ENCODE measurements around the gene RECK.
"Not testable (repeated sequence)": the region's sequence is repeated elsewhere in the genome, so short reads cannot be mapped to it uniquely, and the experiment has no call there.

Gene RECK

GRCh38 chr9:36156116-36156515, 119.4 kb downstream of the RECK start:
- no peak for DNase-seq (ENCODE audit: low spot score)
- POLR2A ChIA-PET (ENCODE audit: low non-redundant PET), result no interaction called here
- CTCF ChIA-PET, result no interaction called here
- TF ChIP-seq CTCF (conservative IDR thresholded peaks at IDR 0.05; ENCODE audit: low read depth), result no peak
- no peak overlapping the region for H3K27ac ChIP-seq

GRCh38 chr9:36158122-36158521, 121.4 kb downstream of the RECK start:
- H3K27ac ChIP-seq, result no peak overlapping the region
- no peak for DNase-seq (ENCODE audit: low spot score)
- POLR2A ChIA-PET (ENCODE audit: low non-redundant PET), result no interaction called here
- CTCF ChIA-PET, result interaction anchor here (1.0 kb wide), 1 partner anchor 9 kb away, joined by 3 read pairs; no protein-coding TSS in a partner anchor
- no peak for TF ChIP-seq CTCF (conservative IDR thresholded peaks at IDR 0.05; ENCODE audit: low read depth)

- TF ChIP-seq CTCF (conservative IDR thresholded peaks at IDR 0.05; ENCODE audit: low read depth), result no peak
- ChIA-PET CTCF (interaction anchor here (0.7 to 1.0 kb wide), 2 partner anchors 8 to 15 kb away, joined by 3 read pairs; no protein-coding TSS in a partner anchor), POLR2A (ENCODE audit: low non-redundant PET) (no interaction called here)
- no peak overlapping the region for H3K27ac ChIP-seq
- no peak for DNase-seq (ENCODE audit: low spot score)
These were observed 122.2 kb downstream of the RECK start for GRCh38 chr9:36158917-36159316.

- CTCF ChIA-PET, result interaction anchor here (0.7 kb wide), 1 partner anchor 14 kb away, joined by 3 read pairs; no protein-coding TSS in a partner anchor
- POLR2A ChIA-PET (ENCODE audit: low non-redundant PET); DNase-seq (ENCODE audit: low spot score); H3K27ac ChIP-seq: not testable (repeated sequence)
These were observed 122.8 kb downstream of the RECK start for GRCh38 chr9:36159509-36159908.

- H3K27ac ChIP-seq; CTCF ChIA-PET; DNase-seq (ENCODE audit: low spot score); POLR2A ChIA-PET (ENCODE audit: low non-redundant PET): not testable (repeated sequence)
These were observed 123.4 kb downstream of the RECK start for GRCh38 chr9:36160126-36160525.

- no peak for DNase-seq (ENCODE audit: low spot score)
- no peak overlapping the region for H3K27ac ChIP-seq
- ChIA-PET CTCF (interaction anchor here (0.6 to 1.5 kb wide), 2 partner anchors 28 to 207 kb away, joined by 3 to 4 read pairs; no protein-coding TSS in a partner anchor), POLR2A (ENCODE audit: low non-redundant PET) (no interaction called here)
- TF ChIP-seq CTCF (conservative IDR thresholded peaks at IDR 0.05; ENCODE audit: low read depth), result no peak
These were observed 124.5 kb downstream of the RECK start for GRCh38 chr9:36161187-36161586.

GRCh38 chr9:36162211-36162738, 125.6 kb downstream of the RECK start:
- no peak for DNase-seq (ENCODE audit: low spot score)
- H3K27ac ChIP-seq, result no peak overlapping the region
- ChIA-PET POLR2A (ENCODE audit: low non-redundant PET) (no interaction called here), CTCF (interaction anchor here (1.5 kb wide), 1 partner anchor 208 kb away, joined by 3 read pairs; no protein-coding TSS in a partner anchor)
- no peak for TF ChIP-seq CTCF (conservative IDR thresholded peaks at IDR 0.05; ENCODE audit: low read depth)
